Cerebellar nuclear complex (tissue), 1 donor: Measurements from ENCODE around the gene UCP3.

Experiments used
- DNase-seq, 2 experiments: peaks; one replicate each; lab custom pipeline; 2025; lab: John Stamatoyannopoulos, UW

UCP3 gene

DNA sequence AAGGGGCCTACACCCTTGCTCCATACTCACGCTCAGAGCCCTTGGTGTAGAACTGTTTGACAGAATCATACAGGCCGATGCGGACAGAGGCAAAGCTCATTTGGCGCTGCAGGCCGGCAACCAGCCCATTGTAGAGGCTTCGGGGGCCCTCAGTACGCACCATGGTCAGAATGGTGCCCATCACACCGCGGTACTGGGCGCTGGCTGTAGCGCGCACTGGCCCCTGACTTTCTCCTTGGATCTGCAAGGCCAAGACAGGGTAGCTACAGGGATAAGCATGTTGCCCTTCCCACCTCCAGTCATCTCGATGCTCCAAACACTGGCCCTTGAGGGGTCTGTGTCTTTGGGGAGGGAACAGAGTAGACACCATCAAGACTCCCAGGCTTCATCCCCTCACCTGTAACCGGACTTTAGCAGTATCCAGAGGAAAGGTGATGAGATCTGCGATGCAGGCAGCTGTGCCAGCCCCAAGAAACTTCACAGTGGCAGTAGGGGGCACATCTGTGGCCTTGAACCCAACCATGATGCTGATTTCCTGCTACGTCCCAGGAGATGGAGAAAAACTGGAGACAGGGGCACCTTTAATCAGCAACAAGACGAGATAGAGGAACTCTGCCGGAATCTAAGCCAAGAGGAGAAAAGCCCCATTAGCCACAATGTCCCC lies 30.9 kb downstream of the UCP3 start:
- DNase-seq = no peak

DNA sequence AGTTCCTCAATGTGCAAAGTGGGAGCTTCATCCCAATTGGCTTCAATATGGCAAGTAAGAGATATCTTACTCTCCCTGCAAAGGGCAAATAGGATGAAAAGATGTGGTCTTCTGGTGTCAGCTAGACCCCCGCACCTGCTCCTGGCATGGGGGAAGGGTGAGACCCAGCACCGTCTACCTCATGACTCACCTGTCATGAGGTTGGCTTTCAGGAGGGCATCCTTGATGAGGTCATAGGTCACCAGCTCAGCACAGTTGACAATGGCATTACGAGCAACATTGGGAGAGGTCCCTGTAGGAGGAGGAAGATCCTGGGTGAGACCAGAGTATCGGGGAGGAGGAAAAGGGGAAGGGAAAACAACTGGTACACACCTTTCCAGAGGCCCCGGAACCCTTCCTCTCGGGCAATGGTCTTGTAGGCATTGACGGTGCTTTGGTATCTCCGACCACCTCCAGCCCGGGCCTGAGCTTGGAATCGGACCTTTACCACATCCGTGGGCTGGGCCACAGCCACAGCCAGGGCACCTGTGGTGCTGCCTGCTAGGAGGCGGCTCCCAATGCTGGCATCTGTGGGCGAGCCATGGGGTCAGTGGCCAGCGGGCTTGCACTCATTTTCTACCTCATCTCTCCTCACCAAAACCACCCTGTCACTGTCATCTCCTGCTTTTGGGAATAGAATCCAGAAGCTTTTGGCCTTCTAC lies 32.3 kb downstream of the UCP3 start:
- DNase-seq = no peak

DNA sequence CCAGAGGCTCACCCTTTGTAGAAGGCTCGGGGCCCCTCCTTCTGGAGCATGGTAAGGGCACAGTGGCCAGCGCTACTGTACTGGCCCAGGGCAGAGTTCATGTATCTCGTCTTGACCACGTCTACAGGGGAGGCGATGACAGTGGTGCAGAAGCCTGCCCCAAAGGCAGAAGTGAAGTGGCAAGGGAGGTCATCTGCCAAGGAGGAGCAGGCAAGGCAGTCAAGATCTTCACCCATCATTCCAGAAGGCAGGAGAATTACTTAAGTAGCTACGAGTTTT lies 33.5 kb downstream of the UCP3 start:
- no peak for DNase-seq

- DNase-seq = no peak
Observed at GRCh38 chr11:73974604-73975478, 34.0 kb downstream of the UCP3 start.

DNA sequence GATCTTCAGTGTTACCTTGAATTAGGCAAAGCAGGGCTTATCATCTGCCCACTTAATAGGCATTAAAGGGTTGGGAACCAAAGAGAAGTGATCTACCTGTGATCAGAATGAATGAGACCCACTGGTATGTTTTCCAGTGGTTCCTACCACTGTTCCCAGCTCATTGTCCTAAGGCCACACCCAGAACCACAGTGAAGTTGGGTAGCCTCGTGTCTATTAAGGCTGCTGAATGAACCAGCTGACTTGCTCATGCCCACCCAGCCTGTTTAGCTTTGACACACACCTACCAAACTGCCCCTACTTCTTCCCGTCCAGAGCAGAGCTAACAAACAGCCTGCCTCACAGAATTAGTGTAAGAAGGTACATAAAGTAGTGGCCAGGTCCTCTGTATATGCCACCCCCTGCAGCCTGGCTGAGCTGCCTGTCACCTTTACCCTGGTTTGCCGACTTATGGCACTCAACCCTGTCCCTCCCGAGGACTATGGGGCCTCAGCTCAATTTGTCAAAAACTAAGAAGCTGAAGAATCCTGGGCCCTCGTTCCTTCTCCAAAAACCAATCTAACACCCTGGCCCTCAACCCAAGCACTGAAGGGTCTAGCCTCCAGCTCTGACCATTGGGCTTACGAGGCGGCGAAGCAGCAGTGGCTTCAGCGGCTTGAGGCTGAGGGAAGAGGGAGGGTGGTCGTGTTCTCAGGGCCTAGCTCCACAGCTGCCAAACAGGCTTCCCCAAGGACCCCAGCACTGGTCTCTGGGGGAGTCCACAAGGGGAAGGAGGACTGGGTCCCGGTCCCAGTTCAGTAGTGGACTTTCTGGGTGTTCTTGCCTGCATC lies 36.0 kb downstream of the UCP3 start:
- no peak for DNase-seq

- no peak for DNase-seq
Observed at GRCh38 chr11:73972187-73972586, 36.7 kb downstream of the UCP3 start.

DNA sequence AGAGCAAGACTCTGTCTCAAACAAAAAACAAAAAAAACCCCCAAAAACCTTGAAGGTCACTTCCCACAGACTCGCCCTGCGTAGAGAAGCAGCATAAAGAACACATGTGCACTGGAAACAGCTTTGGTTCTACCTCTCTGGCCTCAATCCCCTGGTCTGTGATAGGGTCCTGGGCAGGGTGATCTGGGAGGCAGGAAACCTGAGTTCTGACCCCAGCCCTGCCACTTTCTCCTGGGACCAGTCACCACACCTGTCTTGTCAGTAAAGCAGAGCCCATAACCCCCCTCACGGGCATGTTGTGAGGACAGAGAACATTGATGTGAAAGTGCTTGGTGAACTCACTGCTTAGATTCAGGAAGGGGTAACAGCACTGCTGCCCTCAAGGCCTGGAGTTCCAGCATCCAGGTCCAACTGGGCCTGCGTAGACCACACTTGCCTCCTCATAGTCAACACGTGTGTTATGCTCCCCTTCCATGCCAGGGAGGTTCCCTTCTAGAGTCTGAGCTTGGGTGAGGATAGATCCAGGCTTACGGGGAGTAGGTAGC lies 37.6 kb downstream of the UCP3 start:
- DNase-seq = no peak

DNA sequence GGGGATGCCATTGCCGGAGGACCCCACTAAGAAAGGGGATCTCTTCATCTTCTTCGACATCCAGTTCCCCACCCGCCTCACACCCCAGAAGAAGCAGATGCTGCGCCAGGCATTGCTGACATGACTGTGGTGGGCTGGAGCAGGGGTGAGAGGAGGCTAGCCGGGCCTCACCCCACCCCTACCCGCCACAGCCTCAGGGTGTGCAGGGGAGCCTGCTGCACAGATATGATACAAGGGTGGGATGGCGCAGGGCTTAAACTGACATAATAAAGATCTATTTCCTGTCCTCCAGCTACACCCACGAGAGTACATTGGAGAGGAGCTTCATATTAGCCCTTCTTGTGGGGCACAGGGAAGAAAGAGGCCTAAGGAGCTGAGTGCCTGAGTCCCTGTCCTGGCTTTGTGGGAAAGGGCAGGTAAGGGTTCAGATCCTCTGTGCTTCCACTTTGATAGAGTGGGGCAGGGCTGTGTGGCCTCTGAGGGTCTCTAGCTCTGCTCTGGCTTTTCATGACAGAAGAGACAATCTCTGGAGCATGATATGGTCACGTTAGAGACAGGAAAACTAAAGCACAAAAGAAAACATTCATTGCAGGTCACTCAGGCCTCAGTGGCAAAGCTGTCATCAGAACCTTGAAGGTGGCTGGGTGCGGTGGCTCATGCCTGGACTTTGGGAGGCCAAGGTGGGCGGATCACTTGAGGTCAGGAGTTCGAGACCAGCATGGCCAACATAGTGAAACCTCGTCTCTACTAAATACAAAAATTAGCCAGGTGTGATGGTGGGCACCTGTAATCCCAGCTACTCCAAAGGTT lies 38.7 kb downstream of the UCP3 start:
- DNase-seq = no peak

- DNase-seq = no peak
Observed at GRCh38 chr11:73969091-73969490, 39.8 kb downstream of the UCP3 start.

GRCh38 chr11:73968356-73968966 lies 40.4 kb downstream of the UCP3 start:
- no peak for DNase-seq

GRCh38 chr11:73965764-73966121 lies 43.1 kb downstream of the UCP3 start:
- no peak for DNase-seq

DNA sequence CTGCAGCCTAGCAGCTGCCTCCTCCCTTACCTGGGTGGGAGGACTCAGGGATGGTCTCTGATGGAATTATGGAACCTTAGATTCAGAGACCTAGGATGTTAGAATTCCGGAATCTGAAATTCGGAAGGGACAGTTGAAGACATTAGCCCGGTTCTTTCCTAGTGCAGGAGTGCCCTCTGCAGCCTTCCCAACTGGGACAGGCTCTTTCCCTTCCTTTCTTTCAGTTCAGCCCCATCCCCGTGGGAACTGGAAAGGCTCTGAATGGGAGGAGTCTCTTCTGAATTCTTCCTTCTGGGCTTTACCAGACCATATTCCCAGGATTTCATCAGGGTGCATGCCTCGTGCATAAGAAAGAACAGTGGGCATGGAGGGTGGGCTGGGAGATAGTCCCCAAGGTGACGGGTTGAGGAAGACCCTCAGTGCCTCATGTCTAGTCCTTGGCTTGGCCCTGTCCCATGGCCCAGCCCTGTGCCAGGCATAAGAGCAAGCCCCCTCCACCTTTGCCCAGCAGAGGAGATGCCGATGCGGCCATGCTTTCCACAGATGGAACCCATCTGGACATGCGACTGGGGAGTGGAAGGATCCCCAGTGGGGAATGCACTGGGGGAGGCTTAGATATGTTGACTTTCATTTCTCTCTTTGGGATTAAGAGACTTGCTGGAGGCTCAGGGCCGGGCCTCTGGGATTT lies 43.7 kb downstream of the UCP3 start:
- no peak for DNase-seq

DNA sequence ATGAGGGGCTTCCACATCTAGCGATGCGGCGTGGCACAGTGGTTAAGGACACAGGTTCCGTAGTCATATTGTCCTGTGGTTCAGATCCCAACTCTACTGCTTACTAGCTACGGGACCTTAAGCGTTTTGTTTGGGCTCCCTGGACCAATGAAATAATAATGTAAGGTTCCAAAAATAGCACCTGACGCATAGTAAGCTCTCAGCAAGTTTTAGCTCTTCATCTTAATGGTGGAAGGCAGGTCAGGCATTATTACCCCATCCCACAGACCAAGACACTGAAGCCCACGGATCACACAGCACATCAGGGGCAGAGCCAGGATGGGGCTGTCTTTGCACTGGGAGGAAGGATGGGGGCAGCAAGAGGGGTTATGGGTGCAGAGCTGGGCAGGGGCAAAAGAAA lies 45.0 kb downstream of the UCP3 start:
- no peak for DNase-seq

DNA sequence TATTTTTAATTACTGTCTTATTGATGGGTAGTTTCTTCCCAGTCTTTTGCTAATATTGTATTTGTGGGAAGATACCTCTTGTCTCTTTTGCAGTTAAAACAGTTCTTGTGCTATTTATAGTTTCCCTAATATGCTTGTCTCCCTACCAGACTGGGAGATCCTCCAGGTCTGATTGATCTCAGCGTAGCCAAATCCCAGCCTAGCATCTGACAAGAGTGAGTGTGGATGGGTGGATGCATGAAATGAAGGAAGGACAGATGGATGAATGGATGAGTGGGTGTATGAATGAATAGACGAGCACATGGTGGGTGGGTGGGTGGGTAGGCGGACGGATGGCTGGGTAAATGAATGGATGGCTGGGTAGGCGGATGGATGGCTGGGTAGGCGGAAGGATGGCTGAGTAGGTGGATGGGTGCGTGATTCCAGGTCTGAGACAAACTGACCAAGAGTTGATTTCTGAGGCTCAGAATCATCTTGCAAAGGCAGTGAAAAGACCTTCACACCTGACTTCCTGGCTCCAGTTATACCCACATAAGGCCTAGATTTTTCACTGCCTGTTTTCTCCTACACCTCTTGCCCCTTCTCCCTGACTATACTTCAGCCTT lies 46.7 kb downstream of the UCP3 start:
- DNase-seq = no peak

GRCh38 chr11:73961321-73961720 lies 47.6 kb downstream of the UCP3 start:
- no peak for DNase-seq

DNA sequence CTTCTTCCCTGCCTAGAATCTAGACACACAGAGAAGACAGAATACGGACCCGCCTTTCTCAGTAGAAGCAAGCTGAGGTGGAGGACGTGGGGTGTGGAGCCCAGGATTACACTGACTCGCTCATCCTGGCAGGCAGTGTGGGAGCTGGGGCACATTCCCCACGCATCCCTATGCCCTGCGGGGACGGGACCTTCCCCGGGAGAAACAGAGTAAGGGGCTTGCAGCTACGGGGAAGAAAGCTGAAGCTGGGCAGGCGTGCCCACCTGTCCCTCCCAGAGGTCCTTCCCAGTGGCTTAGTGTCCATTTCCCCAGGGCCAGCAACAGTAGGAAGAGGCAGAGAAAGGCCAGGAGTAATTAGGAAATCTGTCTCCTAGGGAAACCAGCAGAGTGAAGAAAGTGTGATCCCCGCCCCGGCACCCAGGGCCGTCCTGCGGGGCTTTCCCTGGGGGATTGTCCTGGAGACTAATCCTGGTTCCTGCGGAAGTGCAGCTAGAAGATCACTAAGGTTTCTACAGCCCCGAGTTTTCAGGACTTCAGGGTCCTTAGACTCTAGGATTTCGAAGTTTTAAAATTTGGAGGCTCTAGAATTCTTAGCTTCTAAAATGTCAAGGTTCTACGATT lies 50.3 kb downstream of the UCP3 start:
- DNase-seq = no peak

DNA sequence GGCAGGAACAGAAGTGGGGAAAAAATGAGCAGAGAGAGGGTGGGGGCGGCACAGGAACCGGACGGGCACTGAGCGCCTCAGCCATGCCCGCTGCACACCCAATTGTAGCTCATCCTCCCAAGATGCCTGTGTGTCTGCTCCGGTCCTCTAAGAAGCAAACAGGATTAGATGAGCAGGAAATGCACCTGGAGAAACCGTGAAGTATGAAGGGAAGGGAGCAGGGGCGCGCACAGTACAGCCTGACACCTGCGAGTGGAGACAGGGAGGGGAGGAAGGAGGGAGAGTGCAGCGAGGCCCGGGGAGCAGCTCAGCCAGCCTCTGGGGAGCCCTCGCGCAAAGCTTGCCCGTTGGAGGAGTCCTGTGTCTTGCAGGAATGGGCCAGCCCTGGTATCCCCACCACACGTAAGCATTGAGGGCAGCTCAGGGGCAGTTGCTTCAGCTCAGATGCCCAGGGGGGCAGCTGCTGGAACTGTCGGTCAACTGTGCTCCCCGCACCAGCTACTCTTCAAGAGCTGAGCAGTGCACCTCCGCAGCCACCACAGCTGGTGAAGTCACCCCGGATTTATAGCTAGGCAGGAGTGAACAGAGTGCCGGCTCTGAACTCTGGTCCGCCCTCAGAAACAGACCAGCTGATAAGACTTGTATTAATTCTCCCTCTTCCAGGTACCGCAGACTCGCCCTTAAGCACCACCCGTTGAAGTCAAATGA lies 51.1 kb downstream of the UCP3 start:
- DNase-seq = no peak

GRCh38 chr11:73956876-73957653 lies 51.8 kb downstream of the UCP3 start:
- no peak for DNase-seq
